Psoas muscle (tissue), 8 donors: Measurements from ENCODE around the gene NR6A1. TPM values are rescaled to one million over a fixed set of nuclear protein-coding genes. Genes with fewer than 3 reads are reported as not detected.

ENCODE experiments used
- ATAC-seq, 4 donors: fragments of 200-7000 bp; cut with Tn5 transposase; one replicate each; pipeline ENCODE4 v1.9.1; 2020; ENCODE audit warnings: moderate library complexity in 3 of 4, mild to moderate bottlenecking in 2 of 4
- DNase-seq, 2 donors: peaks; one replicate each; pipeline ENCODE4 v3.0.0-alpha.2; 2020
- H3K27ac ChIP-seq: fragments of 200-600 bp; one replicate; pipeline ENCODE4 v1.8.0; 2022
- H3K27me3 ChIP-seq, 3 donors: fragments of 200-600 bp in 1 of 3; one replicate each; pipeline versions ENCODE4 v1.6.1 to v1.8.0; 2013 to 2022; ENCODE audit warnings: low read length in 2 of 3, mild to moderate bottlenecking in 2 of 3, moderate library complexity in 1 of 3; ENCODE audit not compliant: insufficient read depth in 3 of 3
- H3K36me3 ChIP-seq, 2 donors: fragments of 200-600 bp in 1 of 2; one replicate each; pipeline versions ENCODE4 v1.6.1 to v1.8.0; 2013 to 2022; ENCODE audit warnings: low read depth in 1 of 2, mild to moderate bottlenecking in 1 of 2, moderate library complexity in 1 of 2; ENCODE audit not compliant: insufficient read depth in 1 of 2
- H3K4me1 ChIP-seq: fragments of 200-600 bp; one replicate; pipeline ENCODE4 v1.8.0; 2022
- H3K4me3 ChIP-seq: fragments of 200-600 bp; one replicate; pipeline ENCODE4 v1.8.0; 2022; ENCODE audit warnings: mild to moderate bottlenecking
- H3K9me3 ChIP-seq: fragments of 200-600 bp; one replicate; pipeline ENCODE4 v1.8.0; 2022
- CTCF ChIP-seq: fragments of 200-600 bp; IDR thresholded peaks from one replicate; pipeline ENCODE4 v1.8.0; 2022; ENCODE audit warnings: antibody characterized with exemption
- WGBS, 3 donors: extraction: QIAGEN DNeasy Blood & Tissue Kit; methylation state at CpG; one replicate each; pipeline versions ENCODE4 v1.1.6 to v1.1.7; 2013; 5-methylcytosine and 5-hydroxymethylcytosine counted together
- intact Hi-C, 2 donors: fragments of 100-400 bp; cut with DNase I; formaldehyde crosslinking; loops; one replicate each; pipeline versions ENCODE4 v1.11.0 to v1.14.2; 2022
- polyA plus RNA-seq, 3 donors: library from polyadenylated mRNA; stranded (reverse); fragments of 200-250 nt; gene quantifications; one replicate each; pipeline ENCODE4 v1.2.3, GENCODE V29; 2013
- total RNA-seq, 4 donors: library from RNA; stranded (reverse); fragmentation: NEBNext Ultra II Directional in 2 of 4; extraction: Animal tissue kit (Norgen Biotek cat#: 25700) in 2 of 4; gene quantifications; one replicate each; pipeline versions ENCODE4 v1.2.1 to v1.2.4, GENCODE V29; 2021 to 2023
- donor health status: healthy with polysubstance abuse.
- donor health status: DM: no; HTN: no; CAD: no; lungs with moderate emphysema.
- donor health status: Bipolar disorder and iron deficiency.
- donor health status: healthy.
- donor health status: DM: yes; HTN: yes; CAD: no.
- donor health status: DM: no; HTN: no; CAD: no.
- donor health status: DM: no; HTN: no; CAD: no.
- donor health status: DM: yes; HTN: yes; CAD: no.

Gene NR6A1
- total and polyA plus RNA-seq, 7 donors, result 0.32 to 2.6 (median 0.70) TPM

- WGBS, 3 donors, result 83 to 86% (median 86%) methylated on average over 6 of the region's 6 CpGs
- H3K4me3 ChIP-seq, result no peak overlapping the region
- peaks cover 2 to 10% (median 3%) of the 10 kb centered on the region in 3 donors for H3K27me3 ChIP-seq
- no peaks in the 10 kb centered on the region for H3K36me3 ChIP-seq
- no peak overlapping the region for H3K27ac ChIP-seq
- no peaks in the 10 kb centered on the region for H3K9me3 ChIP-seq
- no peak for TF ChIP-seq CTCF
- intact Hi-C loops, result no loop called here
- no peak for DNase-seq
- ATAC-seq, result no peak
- peaks cover 8% of the 10 kb centered on the region for H3K4me1 ChIP-seq
These were observed 5.7 kb downstream of the NR6A1 start for GRCh38 chr9:124765439-124765835.

GRCh38 chr9:124764774-124765438 lies 6.2 kb downstream of the NR6A1 start:
- intact Hi-C loops, result no loop called here
- H3K4me1 ChIP-seq, result peaks cover 8% of the 10 kb centered on the region
- H3K36me3 ChIP-seq, result no peaks in the 10 kb centered on the region
- H3K27me3 ChIP-seq, result peaks cover 0 to 9% (median 3%) of the 10 kb centered on the region in 3 donors
- ATAC-seq, result peak in 2 of 4 donors; percentile 25 to 51
- no peak for DNase-seq
- WGBS, 3 donors, result 82 to 94% (median 90%) methylated on average over 6 of the region's 6 CpGs
- H3K27ac ChIP-seq, result no peak overlapping the region
- H3K9me3 ChIP-seq, result no peaks in the 10 kb centered on the region
- no peak for TF ChIP-seq CTCF
- H3K4me3 ChIP-seq, result no peak overlapping the region

- intact Hi-C loops, result no loop called here
- 86 to 91% (median 90%) methylated on average over 3 of the region's 3 CpGs for WGBS, 3 donors
- ATAC-seq (no peak), DNase-seq (no peak)
- no peak overlapping the region for H3K27ac ChIP-seq
- H3K9me3 ChIP-seq, result no peaks in the 10 kb centered on the region
- H3K4me3 ChIP-seq, result no peak overlapping the region
- TF ChIP-seq CTCF, result no peak
- H3K27me3 ChIP-seq, result peaks cover 0 to 3% (median 0%) of the 10 kb centered on the region in 3 donors
- H3K4me1 ChIP-seq, result peaks cover 1% of the 10 kb centered on the region
- no peaks in the 10 kb centered on the region for H3K36me3 ChIP-seq
These were observed 8.5 kb downstream of the NR6A1 start for GRCh38 chr9:124762633-124763032.

- Histone ChIP-seq H3K36me3 (no peaks in the 10 kb centered on the region), H3K27ac (no peak overlapping the region), H3K27me3 (peaks cover 0 to 3% (median 0%) of the 10 kb centered on the region in 3 donors), H3K4me3 (no peak overlapping the region), H3K4me1 (no peaks in the 10 kb centered on the region), H3K9me3 (no peaks in the 10 kb centered on the region)
- 85 to 90% (median 88%) methylated on average over 3 of the region's 3 CpGs for WGBS, 3 donors
- TF ChIP-seq CTCF, result no peak
- intact Hi-C loops, result no loop called here
- ATAC-seq (no peak), DNase-seq (no peak)
These were observed 9.4 kb downstream of the NR6A1 start for GRCh38 chr9:124761710-124762109.

- no peak for DNase-seq
- Histone ChIP-seq H3K27ac (no peak overlapping the region), H3K4me1 (no peaks in the 10 kb centered on the region), H3K36me3 (no peaks in the 10 kb centered on the region), H3K4me3 (no peak overlapping the region), H3K27me3 (peaks cover 0 to 3% (median 0%) of the 10 kb centered on the region in 3 donors), H3K9me3 (no peaks in the 10 kb centered on the region)
- intact Hi-C loops, result no loop called here
- no peak for ATAC-seq
- TF ChIP-seq CTCF, result no peak
- WGBS, 3 donors, result 85 to 92% (median 89%) methylated on average over 2 of the region's 2 CpGs
These were observed 9.9 kb downstream of the NR6A1 start for GRCh38 chr9:124761196-124761595.
